GM12878 (cell line): ENCODE data around the gene MS4A6E. TPM values are rescaled to one million over a fixed set of nuclear protein-coding genes. Genes with fewer than 3 reads are reported as not detected.

Experiments used
- EED ChIP-seq: sonication (generic); IDR thresholded peaks from 2 replicates; pipeline ENCODE4 v1.6.1; 2016; ENCODE audit warnings: antibody characterized with exemption, low read depth
- FOS ChIP-seq: IDR thresholded peaks from 3 replicates; pipeline ENCODE4 v1.6.1; 2011; ENCODE audit warnings: borderline replicate concordance; ENCODE audit not compliant: insufficient read length; ENCODE audit errors: extremely low read depth
- HDGF ChIP-seq: fragments of 450-650 bp; IDR thresholded peaks from 2 replicates; pipeline ENCODE4 v1.6.1; 2016; ENCODE audit warnings: antibody characterized with exemption
- JUND ChIP-seq: IDR thresholded peaks from 2 replicates; pipeline ENCODE4 v1.6.1; 2012; ENCODE audit warnings: low read depth, mild to moderate bottlenecking, low read length, improper control_type of control experiment, moderate library complexity
- LARP7 ChIP-seq: fragments of 450-650 bp; IDR thresholded peaks from 2 replicates; pipeline ENCODE4 v1.6.1; 2017; ENCODE audit warnings: mild to moderate bottlenecking
- MEF2B ChIP-seq: fragments of 450-650 bp; IDR thresholded peaks from 2 replicates; pipeline ENCODE4 v1.6.1; 2018; ENCODE audit warnings: mild to moderate bottlenecking, moderate library complexity; ENCODE audit not compliant: partially characterized antibody, poor library complexity, severe bottlenecking
- NBN ChIP-seq: fragments of 450-650 bp; IDR thresholded peaks from 2 replicates; pipeline ENCODE4 v1.6.1; 2016
- NR2C1 ChIP-seq: fragments of 450-650 bp; IDR thresholded peaks from 2 replicates; pipeline ENCODE4 v1.6.1; 2017; ENCODE audit warnings: antibody characterized with exemption, mild to moderate bottlenecking, moderate library complexity
- NR2F1 ChIP-seq: fragments of 450-650 bp; conservative IDR thresholded peaks from 2 replicates; pipeline ENCODE4 v1.6.1; 2017; ENCODE audit warnings: mild to moderate bottlenecking
- PBX3 ChIP-seq: IDR thresholded peaks from 2 replicates; pipeline ENCODE4 v1.6.1; 2011; ENCODE audit warnings: mild to moderate bottlenecking, low read depth, low read length, moderate library complexity; ENCODE audit not compliant: insufficient replicate concordance
- PML ChIP-seq: IDR thresholded peaks from 2 replicates; pipeline ENCODE4 v1.6.1; 2012; ENCODE audit warnings: low read length, inconsistent platforms
- SIN3A ChIP-seq: IDR thresholded peaks from 2 replicates; pipeline ENCODE4 v1.6.1; 2012; ENCODE audit warnings: low read depth, low read length, improper control_type of control experiment
- SUPT20H ChIP-seq: IDR thresholded peaks from 2 replicates; pipeline ENCODE4 v1.6.1; 2011; ENCODE audit warnings: low read depth, mild to moderate bottlenecking, low read length, moderate library complexity, borderline replicate concordance; ENCODE audit not compliant: control insufficient read depth
- TCF12 ChIP-seq: IDR thresholded peaks from 2 replicates; pipeline ENCODE4 v1.6.1; 2011; ENCODE audit warnings: low read depth, mild to moderate bottlenecking, low read length
- ZNF207 ChIP-seq: fragments of 450-650 bp; IDR thresholded peaks from 2 replicates; pipeline ENCODE4 v1.6.1; 2014; ENCODE audit warnings: antibody characterized with exemption, mild to moderate bottlenecking, borderline replicate concordance
- polyA plus RNA-seq, 11 experiments: library from polyadenylated mRNA; depleted of rRNA in 4 of 11; unstranded in 6 of 11; stranded (reverse) in 5 of 11; fragments of >200 nt; fragmentation: Nextera tagmentation in 4 of 11; fragmentation: Illumina TruSeq in 1 of 11; extraction: Ambion mirVana in 4 of 11; extraction: Trizol in 1 of 11; gene quantifications; 1 replicate in 1 of 11; 2 replicates in 10 of 11; pipeline versions ENCODE4 v1.2.1 to v1.2.3, GENCODE V29; 2011 to 2016; ENCODE audit warnings: inconsistent platforms in 2 of 11, missing spikeins in 2 of 11, low read depth in 1 of 11
- total RNA-seq, 4 experiments: library from RNA; depleted of rRNA in 3 of 4; stranded (reverse); fragments of >200 nt in 3 of 4; fragmentation: Illumina TruSeq in 1 of 4; extraction: Trizol in 1 of 4; gene quantifications; 2 replicates each; pipeline versions ENCODE4 v1.2.1 to v1.2.3, GENCODE V29; 2013 to 2021
- TF ChIP-seq, protein P1 (sequence below): fragments of 450-650 bp; IDR thresholded peaks from 2 replicates; pipeline ENCODE4 v1.6.1; 2017; ENCODE audit warnings: antibody characterized with exemption, mild to moderate bottlenecking, moderate library complexity
- TF ChIP-seq, protein P2 (sequence below): fragments of 450-650 bp; conservative IDR thresholded peaks from 2 replicates; pipeline ENCODE4 v1.6.1; 2017; ENCODE audit warnings: mild to moderate bottlenecking, moderate library complexity
- TF ChIP-seq, protein P3 (sequence below): fragments of 450-650 bp; IDR thresholded peaks from 2 replicates; pipeline ENCODE4 v1.6.1; 2017; ENCODE audit warnings: mild to moderate bottlenecking, moderate library complexity
- TF ChIP-seq, protein P4 (sequence below): IDR thresholded peaks from 2 replicates; pipeline ENCODE4 v1.6.1; 2011; ENCODE audit warnings: low read depth, mild to moderate bottlenecking, low read length, moderate library complexity, borderline replicate concordance; ENCODE audit errors: extremely low read depth

The MS4A6E gene
- total and polyA plus RNA-seq, 10 of the 15 experiments (the other 5 are each of a cell fraction or from before 2014, with no cell fraction given), result 0.14 to 0.86 (median 0.47) TPM; not detected in 5

GRCh38 chr11:60378354-60378753 lies 51.3 kb downstream of the MS4A6E start, which contains the start of gene MS4A7 (continued):
- TF ChIP-seq, protein P1, sequence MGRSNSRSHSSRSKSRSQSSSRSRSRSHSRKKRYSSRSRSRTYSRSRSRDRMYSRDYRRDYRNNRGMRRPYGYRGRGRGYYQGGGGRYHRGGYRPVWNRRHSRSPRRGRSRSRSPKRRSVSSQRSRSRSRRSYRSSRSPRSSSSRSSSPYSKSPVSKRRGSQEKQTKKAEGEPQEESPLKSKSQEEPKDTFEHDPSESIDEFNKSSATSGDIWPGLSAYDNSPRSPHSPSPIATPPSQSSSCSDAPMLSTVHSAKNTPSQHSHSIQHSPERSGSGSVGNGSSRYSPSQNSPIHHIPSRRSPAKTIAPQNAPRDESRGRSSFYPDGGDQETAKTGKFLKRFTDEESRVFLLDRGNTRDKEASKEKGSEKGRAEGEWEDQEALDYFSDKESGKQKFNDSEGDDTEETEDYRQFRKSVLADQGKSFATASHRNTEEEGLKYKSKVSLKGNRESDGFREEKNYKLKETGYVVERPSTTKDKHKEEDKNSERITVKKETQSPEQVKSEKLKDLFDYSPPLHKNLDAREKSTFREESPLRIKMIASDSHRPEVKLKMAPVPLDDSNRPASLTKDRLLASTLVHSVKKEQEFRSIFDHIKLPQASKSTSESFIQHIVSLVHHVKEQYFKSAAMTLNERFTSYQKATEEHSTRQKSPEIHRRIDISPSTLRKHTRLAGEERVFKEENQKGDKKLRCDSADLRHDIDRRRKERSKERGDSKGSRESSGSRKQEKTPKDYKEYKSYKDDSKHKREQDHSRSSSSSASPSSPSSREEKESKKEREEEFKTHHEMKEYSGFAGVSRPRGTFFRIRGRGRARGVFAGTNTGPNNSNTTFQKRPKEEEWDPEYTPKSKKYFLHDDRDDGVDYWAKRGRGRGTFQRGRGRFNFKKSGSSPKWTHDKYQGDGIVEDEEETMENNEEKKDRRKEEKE, result no peak
- peak; percentile 77 for TF ChIP-seq MEF2B
- TF ChIP-seq NR2C1, result no peak
- no peak for TF ChIP-seq SUPT20H
- no peak for TF ChIP-seq PML
- TF ChIP-seq HDGF, result no peak
- TF ChIP-seq, protein P2, sequence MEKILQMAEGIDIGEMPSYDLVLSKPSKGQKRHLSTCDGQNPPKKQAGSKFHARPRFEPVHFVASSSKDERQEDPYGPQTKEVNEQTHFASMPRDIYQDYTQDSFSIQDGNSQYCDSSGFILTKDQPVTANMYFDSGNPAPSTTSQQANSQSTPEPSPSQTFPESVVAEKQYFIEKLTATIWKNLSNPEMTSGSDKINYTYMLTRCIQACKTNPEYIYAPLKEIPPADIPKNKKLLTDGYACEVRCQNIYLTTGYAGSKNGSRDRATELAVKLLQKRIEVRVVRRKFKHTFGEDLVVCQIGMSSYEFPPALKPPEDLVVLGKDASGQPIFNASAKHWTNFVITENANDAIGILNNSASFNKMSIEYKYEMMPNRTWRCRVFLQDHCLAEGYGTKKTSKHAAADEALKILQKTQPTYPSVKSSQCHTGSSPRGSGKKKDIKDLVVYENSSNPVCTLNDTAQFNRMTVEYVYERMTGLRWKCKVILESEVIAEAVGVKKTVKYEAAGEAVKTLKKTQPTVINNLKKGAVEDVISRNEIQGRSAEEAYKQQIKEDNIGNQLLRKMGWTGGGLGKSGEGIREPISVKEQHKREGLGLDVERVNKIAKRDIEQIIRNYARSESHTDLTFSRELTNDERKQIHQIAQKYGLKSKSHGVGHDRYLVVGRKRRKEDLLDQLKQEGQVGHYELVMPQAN, result no peak
- TF ChIP-seq, protein P3, sequence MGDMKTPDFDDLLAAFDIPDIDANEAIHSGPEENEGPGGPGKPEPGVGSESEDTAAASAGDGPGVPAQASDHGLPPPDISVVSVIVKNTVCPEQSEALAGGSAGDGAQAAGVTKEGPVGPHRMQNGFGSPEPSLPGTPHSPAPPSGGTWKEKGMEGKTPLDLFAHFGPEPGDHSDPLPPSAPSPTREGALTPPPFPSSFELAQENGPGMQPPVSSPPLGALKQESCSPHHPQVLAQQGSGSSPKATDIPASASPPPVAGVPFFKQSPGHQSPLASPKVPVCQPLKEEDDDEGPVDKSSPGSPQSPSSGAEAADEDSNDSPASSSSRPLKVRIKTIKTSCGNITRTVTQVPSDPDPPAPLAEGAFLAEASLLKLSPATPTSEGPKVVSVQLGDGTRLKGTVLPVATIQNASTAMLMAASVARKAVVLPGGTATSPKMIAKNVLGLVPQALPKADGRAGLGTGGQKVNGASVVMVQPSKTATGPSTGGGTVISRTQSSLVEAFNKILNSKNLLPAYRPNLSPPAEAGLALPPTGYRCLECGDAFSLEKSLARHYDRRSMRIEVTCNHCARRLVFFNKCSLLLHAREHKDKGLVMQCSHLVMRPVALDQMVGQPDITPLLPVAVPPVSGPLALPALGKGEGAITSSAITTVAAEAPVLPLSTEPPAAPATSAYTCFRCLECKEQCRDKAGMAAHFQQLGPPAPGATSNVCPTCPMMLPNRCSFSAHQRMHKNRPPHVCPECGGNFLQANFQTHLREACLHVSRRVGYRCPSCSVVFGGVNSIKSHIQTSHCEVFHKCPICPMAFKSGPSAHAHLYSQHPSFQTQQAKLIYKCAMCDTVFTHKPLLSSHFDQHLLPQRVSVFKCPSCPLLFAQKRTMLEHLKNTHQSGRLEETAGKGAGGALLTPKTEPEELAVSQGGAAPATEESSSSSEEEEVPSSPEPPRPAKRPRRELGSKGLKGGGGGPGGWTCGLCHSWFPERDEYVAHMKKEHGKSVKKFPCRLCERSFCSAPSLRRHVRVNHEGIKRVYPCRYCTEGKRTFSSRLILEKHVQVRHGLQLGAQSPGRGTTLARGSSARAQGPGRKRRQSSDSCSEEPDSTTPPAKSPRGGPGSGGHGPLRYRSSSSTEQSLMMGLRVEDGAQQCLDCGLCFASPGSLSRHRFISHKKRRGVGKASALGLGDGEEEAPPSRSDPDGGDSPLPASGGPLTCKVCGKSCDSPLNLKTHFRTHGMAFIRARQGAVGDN, result peak; percentile 29; the same call in 1 of the 2 replicates
- TF ChIP-seq ZNF207, result no peak
- TF ChIP-seq JUND, result no peak
- TF ChIP-seq PBX3, result no peak
- peak; percentile 77 for TF ChIP-seq EED
- peak; percentile 33; the same call in 1 of the 2 replicates for TF ChIP-seq NR2F1
- TF ChIP-seq TCF12, result 0 out of 2 replicates have a peak, but pooled peaks have one; percentile 14
- TF ChIP-seq FOS, result no peak
- TF ChIP-seq LARP7, result no peak
- TF ChIP-seq, protein P4, sequence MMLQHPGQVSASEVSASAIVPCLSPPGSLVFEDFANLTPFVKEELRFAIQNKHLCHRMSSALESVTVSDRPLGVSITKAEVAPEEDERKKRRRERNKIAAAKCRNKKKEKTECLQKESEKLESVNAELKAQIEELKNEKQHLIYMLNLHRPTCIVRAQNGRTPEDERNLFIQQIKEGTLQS, result no peak
- TF ChIP-seq NBN, result no peak
- TF ChIP-seq SIN3A, result no peak
